ENCODE measurements around the gene SPACA4.

The SPACA4 gene

DNA sequence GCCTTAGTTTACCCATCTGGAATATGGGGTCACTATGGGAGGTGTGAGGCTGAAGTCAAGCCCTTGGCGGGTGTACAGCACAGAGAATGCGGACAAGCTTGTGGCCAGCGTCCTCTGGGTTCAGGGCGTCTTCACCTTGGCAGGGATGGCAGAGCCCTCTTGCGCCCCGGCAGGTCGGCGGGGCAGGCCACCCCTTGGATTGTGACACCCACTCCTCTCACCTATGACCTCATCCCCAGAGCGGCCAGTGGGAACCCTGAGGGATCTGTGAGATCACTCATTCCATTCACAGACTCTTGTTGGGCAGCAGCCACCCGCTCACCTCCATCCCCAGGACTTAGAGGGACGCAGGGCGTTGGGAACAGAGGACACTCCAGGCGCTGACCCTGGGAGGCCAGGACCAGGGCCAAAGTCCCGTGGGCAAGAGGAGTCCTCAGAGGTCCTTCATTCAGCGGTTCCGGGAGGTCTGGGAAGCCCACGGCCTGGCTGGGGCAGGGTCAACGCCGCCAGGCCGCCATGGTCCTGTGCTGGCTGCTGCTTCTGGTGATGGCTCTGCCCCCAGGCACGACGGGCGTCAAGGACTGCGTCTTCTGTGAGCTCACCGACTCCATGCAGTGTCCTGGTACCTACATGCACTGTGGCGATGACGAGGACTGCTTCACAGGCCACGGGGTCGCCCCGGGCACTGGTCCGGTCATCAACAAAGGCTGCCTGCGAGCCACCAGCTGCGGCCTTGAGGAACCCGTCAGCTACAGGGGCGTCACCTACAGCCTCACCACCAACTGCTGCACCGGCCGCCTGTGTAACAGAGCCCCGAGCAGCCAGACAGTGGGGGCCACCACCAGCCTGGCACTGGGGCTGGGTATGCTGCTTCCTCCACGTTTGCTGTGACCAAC is at the start of gene SPACA4:
SPACA4 (plus strand) TSS at position 280 of the 896 bp plus-strand sequence; CDS start at position 517, 237 bp downstream.
- Histone ChIP-seq H3K79me2 (ENCODE audit: control insufficient read depth, low read length) (no peaks in the 10 kb centered on the region), H3K9me3 (ENCODE audit: control insufficient read depth, insufficient read depth, low read length) (no peaks in the 10 kb centered on the region), H3K4me1 (ENCODE audit: control insufficient read depth, low read length) (0 out of 2 replicates have a peak, but pooled peaks cover 3% of the 10 kb centered on the region), H3K9me2 (replicated peaks; ENCODE audit: control insufficient read depth, low read length) (no peaks in the 10 kb centered on the region), H3K4me3 (ENCODE audit: low read length) (no peak within 1 kb of the TSS), H4K20me1 (ENCODE audit: control insufficient read depth, insufficient read depth, low read depth, low read length) (no peaks in the 10 kb centered on the region), H3K27me3 (ENCODE audit: control insufficient read depth, low read length) (no peaks in the 10 kb centered on the region), H3F3A (ENCODE audit: control insufficient read depth, insufficient read depth) (no peaks in the 10 kb centered on the region), H3K36me3 (ENCODE audit: control insufficient read depth, low read length) (no peaks in the 10 kb centered on the region), H3K4me2 (ENCODE audit: low read length) (no peak within 1 kb of the TSS), H3K27ac (ENCODE audit: low read depth, low read length) (no peak within 1 kb of the TSS)
- no peak for TF ChIP-seq CTCF (IDR thresholded peaks at IDR 0.05; ENCODE audit: low read depth, low read length, poor library complexity, severe bottlenecking)
- TF ChIP-seq EZH2phosphoT487 (IDR thresholded peaks at IDR 0.05; ENCODE audit: borderline replicate concordance, low read length), result no peak

GRCh38 chr19:48556825-48557224 is 49.7 kb upstream of the SPACA4 start:
- Histone ChIP-seq H4K20me1 (ENCODE audit: control insufficient read depth, insufficient read depth, low read depth, low read length) (no peaks in the 10 kb centered on the region), H3K27ac (ENCODE audit: low read depth, low read length) (no peak overlapping the region), H3K9me3 (ENCODE audit: control insufficient read depth, insufficient read depth, low read length) (no peaks in the 10 kb centered on the region), H3K4me2 (ENCODE audit: low read length) (no peak overlapping the region), H3K4me3 (ENCODE audit: low read length) (no peak overlapping the region), H3F3A (ENCODE audit: control insufficient read depth, insufficient read depth) (no peaks in the 10 kb centered on the region), H3K4me1 (ENCODE audit: control insufficient read depth, low read length) (peaks cover 4% of the 10 kb centered on the region), H3K79me2 (ENCODE audit: control insufficient read depth, low read length) (no peaks in the 10 kb centered on the region), H3K9me2 (replicated peaks; ENCODE audit: control insufficient read depth, low read length) (no peaks in the 10 kb centered on the region), H3K27me3 (ENCODE audit: control insufficient read depth, low read length) (peaks cover 7% of the 10 kb centered on the region), H3K36me3 (ENCODE audit: control insufficient read depth, low read length) (no peaks in the 10 kb centered on the region)
- TF ChIP-seq CTCF (IDR thresholded peaks at IDR 0.05; ENCODE audit: low read depth, low read length, poor library complexity, severe bottlenecking) (no peak), EZH2phosphoT487 (IDR thresholded peaks at IDR 0.05; ENCODE audit: borderline replicate concordance, low read length) (no peak)

- no peaks in the 10 kb centered on the region for H3K9me3 ChIP-seq (ENCODE audit: control insufficient read depth, insufficient read depth, low read length)
- H3K27ac ChIP-seq (ENCODE audit: low read depth, low read length), result no peak overlapping the region
- no peaks in the 10 kb centered on the region for H3K9me2 ChIP-seq (replicated peaks; ENCODE audit: control insufficient read depth, low read length)
- H3K27me3 ChIP-seq (ENCODE audit: control insufficient read depth, low read length), result peaks cover 7% of the 10 kb centered on the region
- no peaks in the 10 kb centered on the region for H3K79me2 ChIP-seq (ENCODE audit: control insufficient read depth, low read length)
- peaks cover 4% of the 10 kb centered on the region for H3K4me1 ChIP-seq (ENCODE audit: control insufficient read depth, low read length)
- H3K4me3 ChIP-seq (ENCODE audit: low read length), result no peak overlapping the region
- no peaks in the 10 kb centered on the region for H3F3A ChIP-seq (ENCODE audit: control insufficient read depth, insufficient read depth)
- H3K36me3 ChIP-seq (ENCODE audit: control insufficient read depth, low read length), result no peaks in the 10 kb centered on the region
- TF ChIP-seq CTCF (IDR thresholded peaks at IDR 0.05; ENCODE audit: low read depth, low read length, poor library complexity, severe bottlenecking) (no peak), EZH2phosphoT487 (IDR thresholded peaks at IDR 0.05; ENCODE audit: borderline replicate concordance, low read length) (no peak)
- peak overlapping the region; percentile 46 for H3K4me2 ChIP-seq (ENCODE audit: low read length)
- H4K20me1 ChIP-seq (ENCODE audit: control insufficient read depth, insufficient read depth, low read depth, low read length), result no peaks in the 10 kb centered on the region
Measured at GRCh38 chr19:48558018-48558684, 48.4 kb upstream of the SPACA4 start.
